Gastroesophageal sphincter (tissue), 4 donors: Measurements from ENCODE around the gene OR51S1. TPM values are rescaled to one million over a fixed set of nuclear protein-coding genes. Genes with fewer than 3 reads are reported as not detected.
"Not testable (repeated sequence)": the region's sequence is repeated elsewhere in the genome, so short reads cannot be mapped to it uniquely, and the experiment has no call there.

Experiments
- ATAC-seq: fragments of 150-250 bp; one replicate; pipeline ENCODE4 v1.9.1; 2016; ENCODE audit warnings: mild to moderate bottlenecking, moderate library complexity
- H3K27ac ChIP-seq, 4 donors: fragments of 200-600 bp; sonication (generic) in 3 of 4; 1 replicate in 3 of 4; 2 replicates in 1 of 4; pipeline ENCODE4 v1.5.1; 2016 to 2019
- H3K27me3 ChIP-seq: fragments of 200-600 bp; sonication (generic); one replicate; pipeline ENCODE4 v1.5.1; 2019
- H3K36me3 ChIP-seq, 2 donors: fragments of 200-600 bp; sonication (generic); one replicate each; pipeline ENCODE4 v1.5.1; 2019; ENCODE audit warnings: control low read depth in 1 of 2
- H3K4me1 ChIP-seq, 3 donors: fragments of 200-600 bp; sonication (generic); 1 replicate in 2 of 3; 2 replicates in 1 of 3; pipeline ENCODE4 v1.5.1; 2016 to 2019; ENCODE audit warnings: control low read depth in 2 of 3
- H3K4me3 ChIP-seq, 2 donors: fragments of 200-600 bp; sonication (generic); one replicate each; pipeline ENCODE4 v1.5.1; 2019; ENCODE audit warnings: mild to moderate bottlenecking in 1 of 2, moderate library complexity in 1 of 2
- H3K9me3 ChIP-seq, 3 donors: fragments of 200-600 bp; sonication (generic); one replicate each; pipeline ENCODE4 v1.5.1; 2017 to 2019; ENCODE audit warnings: control low read depth in 2 of 3
- CTCF ChIP-seq, 4 experiments: fragments of 200-600 bp in 2 of 4; fragments of 450-650 bp in 2 of 4; sonication (generic) in 1 of 4; IDR thresholded peaks; one replicate each; pipeline ENCODE4 v1.5.1; 2017 to 2019; ENCODE audit warnings: antibody characterized with exemption in 4 of 4, mild to moderate bottlenecking in 2 of 4, moderate library complexity in 2 of 4
- EP300 ChIP-seq: sonication (generic); formaldehyde crosslinking; IDR thresholded peaks from one replicate; pipeline ENCODE4 v1.6.1; 2017; ENCODE audit warnings: antibody characterized with exemption, mild to moderate bottlenecking
- POLR2A ChIP-seq, 2 donors: fragments of 450-650 bp; IDR thresholded peaks; one replicate each; pipeline ENCODE4 v1.6.1; 2017; ENCODE audit warnings: antibody characterized with exemption in 2 of 2, mild to moderate bottlenecking in 2 of 2, moderate library complexity in 1 of 2
- POLR2AphosphoS5 ChIP-seq: sonication (generic); formaldehyde crosslinking; IDR thresholded peaks from one replicate; pipeline ENCODE4 v1.6.1; 2017; ENCODE audit warnings: antibody characterized with exemption
- WGBS, 2 donors: methylation state at CpG; one replicate each; pipeline ENCODE4 v1.1.5; 2018; ENCODE audit warnings: low coverage in 1 of 2; 5-methylcytosine and 5-hydroxymethylcytosine counted together
- total RNA-seq, 4 donors: library from RNA; depleted of rRNA; stranded (reverse); fragments of >200 nt; gene quantifications; one replicate each; pipeline ENCODE4 v1.1.0, GENCODE V29; 2016

The OR51S1 gene
- total RNA-seq, 4 donors from 2014 or later, result not detected

- Histone ChIP-seq H3K9me3 (peaks cover 0 to 13% (median 1%) of the 10 kb centered on the region in 3 donors), H3K27ac (no peak overlapping the region), H3K27me3 (no peaks in the 10 kb centered on the region), H3K4me1 (no peaks in the 10 kb centered on the region), H3K36me3 (no peaks in the 10 kb centered on the region), H3K4me3 (no peak overlapping the region)
- TF ChIP-seq POLR2AphosphoS5 (no peak), EP300 (no peak), CTCF (IDR thresholded peaks at IDR 0.05) (no peak), POLR2A (IDR thresholded peaks at IDR 0.05) (no peak)
- 70 to 73% methylated on average over 4 of the region's 4 CpGs for WGBS, 2 donors
- no peak for ATAC-seq
Measured at GRCh38 chr11:4863876-4864275, 14.9 kb upstream of the OR51S1 start.

GRCh38 chr11:4862447-4863236, 13.6 kb upstream of the OR51S1 start:
- Histone ChIP-seq H3K27me3 (no peaks in the 10 kb centered on the region), H3K9me3 (peaks cover 0 to 13% (median 1%) of the 10 kb centered on the region in 3 donors), H3K4me3 (no peak overlapping the region), H3K36me3 (no peaks in the 10 kb centered on the region), H3K27ac (no peak overlapping the region), H3K4me1 (no peaks in the 10 kb centered on the region)
- no peak for TF ChIP-seq POLR2AphosphoS5
- no peak for ATAC-seq

- not testable (repeated sequence) for ATAC-seq, H3K27me3 ChIP-seq, H3K36me3 ChIP-seq, H3K4me1 ChIP-seq, H3K9me3 ChIP-seq, H3K4me3 ChIP-seq, H3K27ac ChIP-seq
- WGBS, 2 donors, result no CpG with 5 or more reads among the region's 7 CpGs
Measured at GRCh38 chr11:4854286-4854685, 5.3 kb upstream of the OR51S1 start.

- TF ChIP-seq POLR2AphosphoS5 (no peak), EP300 (no peak)
- peaks cover 0 to 6% (median 0%) of the 10 kb centered on the region in 3 donors for H3K9me3 ChIP-seq
- no peaks in the 10 kb centered on the region for H3K4me1 ChIP-seq
- H3K4me3 ChIP-seq, result no peak overlapping the region
- WGBS, 2 donors, result 0% methylated on average over 4 of the region's 4 CpGs; no CpG with 5 or more reads in 1 of the 2 donors
- H3K27me3 ChIP-seq, result no peaks in the 10 kb centered on the region
- H3K36me3 ChIP-seq, result no peaks in the 10 kb centered on the region
- no peak for ATAC-seq
- no peak overlapping the region for H3K27ac ChIP-seq
Measured at GRCh38 chr11:4851033-4851432, 2.0 kb upstream of the OR51S1 start.

- no peaks in the 10 kb centered on the region for H3K27me3 ChIP-seq
- no peaks in the 10 kb centered on the region for H3K9me3 ChIP-seq
- no peak for TF ChIP-seq CTCF (IDR thresholded peaks at IDR 0.05)
- no peak for TF ChIP-seq EP300
- TF ChIP-seq POLR2A (IDR thresholded peaks at IDR 0.05), result no peak
- H3K27ac ChIP-seq, result no peak overlapping the region
- H3K36me3 ChIP-seq, result no peaks in the 10 kb centered on the region
- ATAC-seq, result no peak
- no peaks in the 10 kb centered on the region for H3K4me1 ChIP-seq
- 50 to 60% methylated on average over 1 of the region's 2 CpGs for WGBS, 2 donors
- no peak overlapping the region for H3K4me3 ChIP-seq
Measured at GRCh38 chr11:4839851-4840549, 9.0 kb downstream of the OR51S1 start.

GRCh38 chr11:4830909-4831308, 18.1 kb downstream of the OR51S1 start:
- Histone ChIP-seq H3K4me1 (no peaks in the 10 kb centered on the region), H3K4me3 (no peak overlapping the region)

More at GRCh38 chr11:4830909-4831308, 18.1 kb downstream of the OR51S1 start:
- ATAC-seq, result no peak
- no peak for TF ChIP-seq CTCF (IDR thresholded peaks at IDR 0.05)
- TF ChIP-seq EP300, result no peak
- TF ChIP-seq POLR2AphosphoS5, result no peak
- TF ChIP-seq POLR2A (IDR thresholded peaks at IDR 0.05), result no peak
- WGBS, 2 donors, result 36 to 39% methylated on average over 2 of the region's 2 CpGs
- no peaks in the 10 kb centered on the region for H3K9me3 ChIP-seq
- H3K27me3 ChIP-seq, result no peaks in the 10 kb centered on the region
- H3K27ac ChIP-seq, result no peak overlapping the region
- no peaks in the 10 kb centered on the region for H3K36me3 ChIP-seq
